ENCODE measurements around the gene OTOA. TPM values are rescaled to one million over a fixed set of nuclear protein-coding genes. Genes with fewer than 3 reads are reported as not detected.

Gene OTOA
- total RNA-seq, 1 experiment from 2014 or later, result 0.11 TPM

DNA sequence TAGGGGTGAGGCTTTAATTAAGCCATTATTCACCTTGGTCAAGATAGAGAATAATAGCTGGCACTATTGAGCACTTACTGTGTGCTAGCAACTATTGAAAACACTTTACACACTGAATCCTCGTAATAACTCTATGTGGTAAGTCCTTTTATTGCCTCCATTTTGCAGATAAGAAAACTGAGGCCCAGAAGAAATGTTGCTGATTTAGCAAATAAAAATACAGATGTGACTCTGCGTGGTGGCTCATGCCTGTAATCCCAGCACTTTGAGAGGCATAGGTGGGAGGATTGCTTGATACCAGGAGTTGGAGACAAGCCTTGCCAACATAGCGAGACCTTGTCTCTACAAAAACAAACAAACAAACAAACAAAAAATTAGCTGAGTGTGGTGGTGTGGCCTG lies 19.4 kb downstream of the OTOA start:
- H3K27me3 ChIP-seq (ENCODE audit: insufficient read depth, low read length), result no peaks in the 10 kb centered on the region
- no peaks in the 10 kb centered on the region for H3K4me1 ChIP-seq (ENCODE audit: insufficient read depth, low read length)
- peaks cover 13% of the 10 kb centered on the region for H3K27me3 Mint-ChIP-seq (ENCODE audit: low read depth)
- no peak overlapping the region for H3K4me2 ChIP-seq (ENCODE audit: insufficient read depth, insufficient read length, low read length)
- H3K79me1 ChIP-seq (ENCODE audit: insufficient read depth, low read depth, low read length, poor library complexity, severe bottlenecking), result no peaks in the 10 kb centered on the region
- no peak overlapping the region for H4K91ac ChIP-seq (ENCODE audit: insufficient read length, low read depth, low read length)
- H2AFZ ChIP-seq (ENCODE audit: low read length), result no peak overlapping the region
- no peak overlapping the region for H2BK12ac ChIP-seq (ENCODE audit: insufficient read length, low read depth, low read length)
- peaks cover 2% of the 10 kb centered on the region in 2 experiments; a peak in 1 of 4 replicates for H3K4me1 Mint-ChIP-seq
- no peak overlapping the region for H3K18ac ChIP-seq (ENCODE audit: insufficient read length, low read depth, low read length)
- H3K4me3 Mint-ChIP-seq, result no peak overlapping the region
- H2BK20ac ChIP-seq (ENCODE audit: low read depth, low read length, poor library complexity, severe bottlenecking), result no peak overlapping the region
- H3T11ph ChIP-seq (ENCODE audit: low read length), result no peak overlapping the region
- no peak for TF ChIP-seq CTCF (conservative IDR thresholded peaks at IDR 0.05)
- H2BK5ac ChIP-seq (ENCODE audit: insufficient read length, low read length), result no peak overlapping the region
- H3K23me2 ChIP-seq (ENCODE audit: insufficient read length, low read depth, low read length, poor library complexity, severe bottlenecking), result no peaks in the 10 kb centered on the region
- H2BK120ac ChIP-seq (ENCODE audit: low read depth, low read length, poor library complexity, severe bottlenecking), result no peak overlapping the region
- no peak overlapping the region for H2BK15ac ChIP-seq (ENCODE audit: low read depth, low read length)
- no peak overlapping the region for H3K27ac ChIP-seq (ENCODE audit: insufficient read length, low read depth, low read length)
- H3K56ac ChIP-seq (ENCODE audit: insufficient read length, low read depth, low read length), result no peak overlapping the region
- WGBS (ENCODE audit: extremely low coverage, insufficient read length, low lambda C conversion rate), result no CpG with 5 or more reads among the region's 3 CpGs
- no peaks in the 10 kb centered on the region for H4K20me1 ChIP-seq (ENCODE audit: control insufficient read depth, insufficient read depth, insufficient read length)
- H3K4ac ChIP-seq (ENCODE audit: low read depth, low read length), result no peak overlapping the region
- no peak for DNase-seq
- H4K8ac ChIP-seq (replicated peaks; ENCODE audit: insufficient read length, low read depth, low read length), result no peak overlapping the region
- no peaks in the 10 kb centered on the region for H3K79me2 ChIP-seq (ENCODE audit: insufficient read depth, low read length)
- no peak overlapping the region for H4K5ac ChIP-seq (ENCODE audit: insufficient read length, low read depth, low read length)
- no peaks in the 10 kb centered on the region for H3K9me3 ChIP-seq (ENCODE audit: control insufficient read depth, low read depth, low read length)
- H2AK5ac ChIP-seq (ENCODE audit: insufficient read length, low read length), result no peak overlapping the region
- H3K23ac ChIP-seq (ENCODE audit: insufficient read length, low read depth, low read length), result no peak overlapping the region
- no peak overlapping the region for H3K9ac ChIP-seq (ENCODE audit: extremely low read depth, insufficient read length, low read length)
- H3K36me3 Mint-ChIP-seq (ENCODE audit: insufficient read depth in 1 of 3, low read depth in 3 of 3), result no peaks in the 10 kb centered on the region
- peaks cover 0 to 2% of the 10 kb centered on the region in 2 experiments; a peak in 1 of 5 replicates for H3K9me3 Mint-ChIP-seq
- no peak overlapping the region for H3K27ac Mint-ChIP-seq
- H3K14ac ChIP-seq (ENCODE audit: insufficient read depth, low read length), result no peak overlapping the region

Measured in H9 (cell line).